Stimulated activated effector memory CD8-positive, alpha-beta T cell treated with anti-CD3 and anti-CD28 coated beads, Interleukin-12 subunit alpha, Interleukin-12 subunit beta, amount 100 ng/mL, for 72 hours (primary cell): ENCODE data around the gene KIF16B.

Experiments used
- ATAC-seq: fragments of 150-1000 bp; cut with Tn5 transposase; 2 replicates; pipeline ENCODE4 v1.10.0; 2021
- DNase-seq, 2 donors: peaks; one replicate each; pipeline ENCODE4 v3.0.0; 2021 to 2022; ENCODE audit warnings: low spot score in 2 of 2
- H3K27ac Mint-ChIP-seq: one replicate; pipeline ENCODE4 v1.8.0; 2022; ENCODE audit warnings: mild to moderate bottlenecking, mixed read lengths
- H3K36me3 Mint-ChIP-seq: one replicate; pipeline ENCODE4 v1.8.0; 2022; ENCODE audit warnings: mild to moderate bottlenecking, mixed read lengths
- H3K4me1 Mint-ChIP-seq: one replicate; pipeline ENCODE4 v1.8.0; 2022; ENCODE audit warnings: mixed read lengths
- H3K4me3 Mint-ChIP-seq: one replicate; pipeline ENCODE4 v1.8.0; 2022; ENCODE audit warnings: mild to moderate bottlenecking, mixed read lengths
- H3K9me3 Mint-ChIP-seq: one replicate; pipeline ENCODE4 v1.8.0; 2022; ENCODE audit warnings: mixed read lengths

Gene KIF16B

DNA sequence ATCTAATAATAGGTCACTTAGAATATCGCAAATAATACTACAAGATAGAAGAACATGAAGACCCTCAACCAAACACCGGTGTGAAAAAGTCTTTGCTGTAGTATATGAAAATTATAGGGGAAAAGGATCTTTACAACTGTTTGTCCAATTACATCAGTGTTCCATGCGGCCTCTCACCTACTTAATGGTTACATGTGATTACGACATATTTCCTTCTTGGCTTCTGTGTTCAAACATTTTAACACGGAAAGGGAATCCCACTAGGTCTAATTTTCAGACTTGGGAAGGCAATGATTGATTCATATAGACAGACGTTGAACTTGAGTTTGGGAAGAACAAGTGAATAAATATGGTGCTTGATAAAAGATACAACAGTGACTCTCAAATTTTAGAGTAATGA, 273.4 kb downstream of the KIF16B start:
- Mint-ChIP-seq H3K9me3 (peaks cover 15% of the 10 kb centered on the region), H3K27ac (no peak overlapping the region), H3K36me3 (no peaks in the 10 kb centered on the region), H3K4me1 (no peaks in the 10 kb centered on the region), H3K4me3 (no peak overlapping the region)
- ATAC-seq (no peak), DNase-seq (no peak)

GRCh38 chr20:16296931-16297330, 276.3 kb downstream of the KIF16B start:
- no peak overlapping the region for H3K27ac Mint-ChIP-seq
- peaks cover 3% of the 10 kb centered on the region for H3K9me3 Mint-ChIP-seq
- DNase-seq (no peak), ATAC-seq (no peak)
- no peaks in the 10 kb centered on the region for H3K4me1 Mint-ChIP-seq
- no peaks in the 10 kb centered on the region for H3K36me3 Mint-ChIP-seq
- H3K4me3 Mint-ChIP-seq = no peak overlapping the region

DNA sequence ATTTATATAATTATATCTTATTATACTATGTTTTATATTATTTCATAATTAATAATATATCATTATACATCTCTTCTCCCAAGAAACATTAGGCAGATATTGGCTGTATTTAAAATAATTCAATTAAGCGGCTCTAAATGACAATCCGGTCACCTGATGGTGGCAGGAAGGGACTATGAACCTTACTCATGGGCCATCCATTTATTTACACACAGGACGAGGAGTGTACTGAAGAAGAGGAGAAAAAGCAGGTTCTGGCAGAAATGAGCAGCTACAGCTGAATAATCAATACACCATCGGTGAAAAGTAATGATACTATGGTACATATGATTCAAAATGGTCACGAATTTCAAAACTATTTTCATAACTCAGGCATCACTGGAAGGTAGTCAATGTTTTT, 277.7 kb downstream of the KIF16B start:
- Mint-ChIP-seq H3K9me3 (peaks cover 3% of the 10 kb centered on the region), H3K4me1 (no peaks in the 10 kb centered on the region), H3K27ac (no peak overlapping the region), H3K4me3 (no peak overlapping the region), H3K36me3 (no peaks in the 10 kb centered on the region)
- no peak for DNase-seq
- no peak for ATAC-seq

- Mint-ChIP-seq H3K4me3 (no peak overlapping the region), H3K9me3 (peaks cover 5% of the 10 kb centered on the region), H3K4me1 (no peaks in the 10 kb centered on the region), H3K36me3 (no peaks in the 10 kb centered on the region), H3K27ac (no peak overlapping the region)
- DNase-seq (no peak), ATAC-seq (no peak)
Observed at GRCh38 chr20:16293590-16293989, 279.7 kb downstream of the KIF16B start.

- no peak for DNase-seq
- H3K36me3 Mint-ChIP-seq = no peaks in the 10 kb centered on the region
- no peak overlapping the region for H3K27ac Mint-ChIP-seq
- H3K4me1 Mint-ChIP-seq = no peaks in the 10 kb centered on the region
- H3K9me3 Mint-ChIP-seq = peaks cover 2% of the 10 kb centered on the region
- no peak for ATAC-seq
- no peak overlapping the region for H3K4me3 Mint-ChIP-seq
Observed at GRCh38 chr20:16292226-16292880, 280.9 kb downstream of the KIF16B start.

GRCh38 chr20:16290358-16290757, 282.9 kb downstream of the KIF16B start:
- DNase-seq (no peak), ATAC-seq (no peak)
- Mint-ChIP-seq H3K9me3 (peaks cover 2% of the 10 kb centered on the region), H3K27ac (no peak overlapping the region), H3K4me1 (no peaks in the 10 kb centered on the region), H3K36me3 (no peaks in the 10 kb centered on the region), H3K4me3 (no peak overlapping the region)

DNA sequence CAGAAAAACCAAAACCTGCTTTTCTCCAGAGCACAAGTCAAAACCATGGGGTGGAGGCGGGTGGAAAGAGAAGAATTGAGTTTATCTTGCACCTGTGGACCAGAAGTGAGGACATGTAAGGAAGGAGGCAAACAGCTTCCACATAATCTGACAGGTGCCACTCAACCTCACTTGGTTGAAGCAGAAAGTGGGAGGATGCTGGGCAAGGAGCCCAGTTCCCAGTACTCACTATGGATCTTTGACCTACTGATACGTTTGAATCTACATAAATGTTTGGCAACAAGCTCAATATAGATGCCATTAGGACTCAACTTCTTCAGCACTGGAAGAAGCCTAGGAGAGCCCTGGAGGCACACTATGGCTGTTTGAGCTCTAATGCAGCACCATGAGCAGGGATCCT, 285.5 kb downstream of the KIF16B start:
- no peak overlapping the region for H3K27ac Mint-ChIP-seq
- DNase-seq (no peak), ATAC-seq (no peak)
- no peaks in the 10 kb centered on the region for H3K36me3 Mint-ChIP-seq
- no peak overlapping the region for H3K4me3 Mint-ChIP-seq
- peaks cover 4% of the 10 kb centered on the region for H3K9me3 Mint-ChIP-seq
- no peaks in the 10 kb centered on the region for H3K4me1 Mint-ChIP-seq

- no peak for ATAC-seq
- Mint-ChIP-seq H3K27ac (no peak overlapping the region), H3K36me3 (no peaks in the 10 kb centered on the region), H3K4me3 (no peak overlapping the region), H3K4me1 (no peaks in the 10 kb centered on the region), H3K9me3 (peaks cover 4% of the 10 kb centered on the region)
- no peak for DNase-seq
Observed at GRCh38 chr20:16286601-16287000, 286.6 kb downstream of the KIF16B start.

GRCh38 chr20:16284385-16285100, 288.7 kb downstream of the KIF16B start:
- ATAC-seq (no peak), DNase-seq (no peak)
- Mint-ChIP-seq H3K4me3 (no peak overlapping the region), H3K9me3 (peaks cover 3% of the 10 kb centered on the region), H3K4me1 (no peaks in the 10 kb centered on the region), H3K36me3 (no peaks in the 10 kb centered on the region), H3K27ac (no peak overlapping the region)

DNA sequence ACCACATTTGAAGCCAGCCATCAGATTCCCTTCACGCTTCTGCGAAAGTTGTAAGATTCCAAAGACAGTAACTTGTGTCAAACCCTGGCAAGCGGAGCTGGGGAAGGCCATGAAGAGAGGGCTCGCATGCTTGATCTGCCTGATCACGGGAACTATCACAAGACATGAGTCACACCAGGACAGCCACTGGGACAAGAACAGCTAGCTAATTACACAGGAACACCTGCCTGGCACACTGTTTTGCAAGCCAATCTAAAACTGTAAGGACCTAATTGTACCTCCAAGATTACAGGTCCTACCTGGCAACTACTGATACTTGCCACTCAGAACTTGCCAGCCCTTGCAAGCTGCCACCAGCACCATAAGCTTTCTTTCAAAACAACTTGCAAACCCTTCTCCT, 289.3 kb downstream of the KIF16B start:
- H3K27ac Mint-ChIP-seq = no peak overlapping the region
- H3K9me3 Mint-ChIP-seq = peaks cover 3% of the 10 kb centered on the region
- DNase-seq = no peak
- no peaks in the 10 kb centered on the region for H3K36me3 Mint-ChIP-seq
- no peaks in the 10 kb centered on the region for H3K4me1 Mint-ChIP-seq
- no peak overlapping the region for H3K4me3 Mint-ChIP-seq
- ATAC-seq = no peak

DNA sequence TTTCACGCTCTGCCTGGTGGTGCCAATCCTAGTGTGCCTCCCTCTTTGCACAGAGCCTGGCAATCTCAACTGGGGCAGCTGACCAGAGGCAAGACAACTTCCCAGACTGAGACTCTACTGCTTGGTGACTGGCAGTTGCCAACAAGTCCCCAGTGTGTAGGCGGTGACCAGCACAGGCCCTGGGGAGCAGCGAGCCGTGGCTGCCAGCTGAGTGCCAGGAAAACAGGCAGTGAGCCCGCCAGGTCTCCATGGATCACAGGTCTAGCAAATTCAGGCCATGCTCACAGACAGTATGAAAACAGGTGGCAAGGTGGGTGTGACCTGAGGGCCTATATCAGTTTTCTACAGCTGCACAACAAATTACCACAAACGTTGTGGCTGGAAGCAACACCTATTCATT, 289.9 kb downstream of the KIF16B start:
- DNase-seq (no peak), ATAC-seq (no peak)
- Mint-ChIP-seq H3K4me1 (no peaks in the 10 kb centered on the region), H3K4me3 (no peak overlapping the region), H3K27ac (no peak overlapping the region), H3K9me3 (peaks cover 3% of the 10 kb centered on the region), H3K36me3 (no peaks in the 10 kb centered on the region)

DNA sequence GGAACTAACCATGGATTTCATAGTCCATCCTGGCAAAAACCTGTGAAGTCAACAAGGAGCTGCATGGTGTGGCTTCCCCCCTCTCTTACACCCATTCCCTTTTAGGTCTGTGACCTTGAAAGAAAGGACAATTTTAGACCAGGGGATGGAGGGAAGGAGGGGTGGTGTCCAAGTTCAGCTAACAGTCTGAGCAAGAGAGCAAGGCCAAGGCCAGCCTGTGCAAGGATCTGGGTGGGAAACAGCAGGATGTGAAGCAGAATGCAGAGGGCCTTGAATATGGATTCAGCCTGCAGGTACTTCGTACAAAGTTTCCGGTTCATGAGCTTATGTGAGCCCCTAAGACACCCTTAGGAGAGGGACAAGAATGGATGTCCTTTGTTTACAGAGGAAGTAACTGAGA, 293.0 kb downstream of the KIF16B start:
- Mint-ChIP-seq H3K4me1 (no peaks in the 10 kb centered on the region), H3K36me3 (no peaks in the 10 kb centered on the region), H3K9me3 (peaks cover 3% of the 10 kb centered on the region), H3K27ac (no peak overlapping the region), H3K4me3 (no peak overlapping the region)
- DNase-seq (no peak), ATAC-seq (no peak)

GRCh38 chr20:16279320-16279719, 293.9 kb downstream of the KIF16B start:
- ATAC-seq (no peak), DNase-seq (no peak)
- Mint-ChIP-seq H3K4me3 (no peak overlapping the region), H3K27ac (no peak overlapping the region), H3K9me3 (peaks cover under 1% of the 10 kb centered on the region), H3K4me1 (no peaks in the 10 kb centered on the region), H3K36me3 (no peaks in the 10 kb centered on the region)

DNA sequence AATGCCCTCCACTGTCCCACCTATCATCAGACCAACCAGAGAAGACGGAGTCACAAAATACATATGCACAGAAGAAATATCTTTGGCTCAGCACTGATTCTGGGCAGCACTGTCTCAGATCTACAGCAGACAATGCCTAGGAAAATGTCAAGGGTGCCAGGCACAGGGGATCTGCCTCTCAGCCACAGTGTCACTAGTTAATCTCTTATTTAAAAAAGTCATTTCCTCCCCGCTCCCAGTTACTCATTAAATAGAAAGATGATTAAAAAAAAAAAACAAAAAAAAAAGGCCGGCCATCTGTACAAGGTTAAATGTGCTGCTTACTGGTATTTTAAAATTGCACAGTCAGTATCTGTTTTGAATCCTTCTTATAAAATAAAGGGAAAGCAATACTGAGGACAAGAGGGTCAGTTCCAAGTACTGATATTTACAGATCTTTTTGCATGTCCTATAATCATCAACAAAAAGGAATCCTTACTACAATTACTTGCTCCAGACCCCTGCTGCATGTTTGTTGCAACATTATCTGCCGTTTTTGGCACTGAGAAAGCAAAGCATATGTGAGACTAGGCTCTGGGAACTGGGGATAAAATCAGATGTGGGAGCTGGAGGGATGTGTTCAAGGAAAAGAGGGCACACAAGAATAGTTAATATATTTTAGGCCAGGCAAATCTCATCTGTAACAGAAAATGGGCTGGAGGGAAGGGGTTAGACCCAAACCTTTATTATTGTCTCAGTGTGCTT, 299.3 kb downstream of the KIF16B start:
- H3K9me3 Mint-ChIP-seq = no peaks in the 10 kb centered on the region
- H3K4me1 Mint-ChIP-seq = no peaks in the 10 kb centered on the region
- no peak overlapping the region for H3K4me3 Mint-ChIP-seq
- H3K27ac Mint-ChIP-seq = no peak overlapping the region
- no peaks in the 10 kb centered on the region for H3K36me3 Mint-ChIP-seq
- ATAC-seq = no peak
- no peak for DNase-seq

GRCh38 chr20:16272780-16273360, 300.4 kb downstream of the KIF16B start:
- ATAC-seq = no peak
- H3K4me3 Mint-ChIP-seq = no peak overlapping the region

More at GRCh38 chr20:16272780-16273360, 300.4 kb downstream of the KIF16B start:
- no peak for DNase-seq
- no peaks in the 10 kb centered on the region for H3K9me3 Mint-ChIP-seq
- no peaks in the 10 kb centered on the region for H3K36me3 Mint-ChIP-seq
- no peaks in the 10 kb centered on the region for H3K4me1 Mint-ChIP-seq
- H3K27ac Mint-ChIP-seq = no peak overlapping the region
